Uterus (tissue), 4 donors: ENCODE measurements around the gene EDN2. TPM values are rescaled to one million over a fixed set of nuclear protein-coding genes. Genes with fewer than 3 reads are reported as not detected.

Source experiments
- DNase-seq, 2 donors: peaks; one replicate each; pipeline ENCODE4 v3.0.0-alpha.2; 2019 to 2020
- H3K27ac ChIP-seq, 2 donors: fragments of 200-600 bp; sonication (generic); 1 replicate in 1 of 2; 2 replicates in 1 of 2; pipeline ENCODE4 v1.5.1; 2016 to 2018
- H3K27me3 ChIP-seq, 2 donors: fragments of 200-600 bp; sonication (generic); one replicate each; pipeline ENCODE4 v1.5.1; 2018 to 2019; ENCODE audit warnings: control low read depth in 1 of 2
- H3K36me3 ChIP-seq, 2 donors: fragments of 200-600 bp; sonication (generic); one replicate each; pipeline ENCODE4 v1.5.1; 2019; ENCODE audit warnings: control low read depth in 1 of 2
- H3K4me1 ChIP-seq, 2 donors: fragments of 200-600 bp; sonication (generic); one replicate each; pipeline ENCODE4 v1.5.1; 2018 to 2019; ENCODE audit warnings: control low read depth in 1 of 2
- H3K4me3 ChIP-seq, 2 donors: fragments of 200-600 bp; sonication (generic); 1 replicate in 1 of 2; 2 replicates in 1 of 2; pipeline ENCODE4 v1.5.1; 2018 to 2019; ENCODE audit warnings: mild to moderate bottlenecking in 1 of 2
- H3K9me3 ChIP-seq, 2 donors: fragments of 200-600 bp; sonication (generic); one replicate each; pipeline ENCODE4 v1.5.1; 2019; ENCODE audit warnings: control low read depth in 1 of 2
- POLR2A ChIP-seq, 2 donors: fragments of 450-650 bp; IDR thresholded peaks; one replicate each; pipeline ENCODE4 v1.6.1; 2016; ENCODE audit warnings: antibody characterized with exemption in 2 of 2, mild to moderate bottlenecking in 1 of 2, moderate library complexity in 1 of 2
- intact Hi-C: fragments of 100-400 bp; cut with DNase I; formaldehyde crosslinking; loops from one replicate; pipeline ENCODE4 v1.15.1; 2023; ENCODE audit warnings: low total_unique reads
- total RNA-seq, 4 donors: library from RNA; depleted of rRNA in 3 of 4; stranded (reverse); fragments of >200 nt in 3 of 4; gene quantifications; one replicate each; pipeline versions ENCODE4 v1.1.0 to v1.2.4, GENCODE V29; 2014 to 2023
- TF ChIP-seq, protein P1 (sequence below), 4 experiments: fragments of 200-600 bp in 2 of 4; fragments of 450-650 bp in 2 of 4; sonication (generic) in 2 of 4; IDR thresholded peaks; one replicate each; pipeline ENCODE4 v1.5.1; 2016 to 2019; ENCODE audit warnings: antibody characterized with exemption in 4 of 4, mild to moderate bottlenecking in 2 of 4, moderate library complexity in 1 of 4
- donor health status: DM: yes; HTN: yes; CAD: no.

The EDN2 gene
- 1 to 10 TPM in 2 of 4 donors, not detected in 2; 1.6 to 3.7 TPM for total RNA-seq

- no peaks in the 10 kb centered on the region for H3K27me3 ChIP-seq
- H3K9me3 ChIP-seq: no peaks in the 10 kb centered on the region
- no peaks in the 10 kb centered on the region for H3K36me3 ChIP-seq
- H3K4me3 ChIP-seq: no peak within 1 kb of the TSS
- H3K27ac ChIP-seq: peak within 1 kb of the TSS in 1 of 2 donors; percentile 62
- intact Hi-C loops: no loop called here
- TF ChIP-seq, protein P1, sequence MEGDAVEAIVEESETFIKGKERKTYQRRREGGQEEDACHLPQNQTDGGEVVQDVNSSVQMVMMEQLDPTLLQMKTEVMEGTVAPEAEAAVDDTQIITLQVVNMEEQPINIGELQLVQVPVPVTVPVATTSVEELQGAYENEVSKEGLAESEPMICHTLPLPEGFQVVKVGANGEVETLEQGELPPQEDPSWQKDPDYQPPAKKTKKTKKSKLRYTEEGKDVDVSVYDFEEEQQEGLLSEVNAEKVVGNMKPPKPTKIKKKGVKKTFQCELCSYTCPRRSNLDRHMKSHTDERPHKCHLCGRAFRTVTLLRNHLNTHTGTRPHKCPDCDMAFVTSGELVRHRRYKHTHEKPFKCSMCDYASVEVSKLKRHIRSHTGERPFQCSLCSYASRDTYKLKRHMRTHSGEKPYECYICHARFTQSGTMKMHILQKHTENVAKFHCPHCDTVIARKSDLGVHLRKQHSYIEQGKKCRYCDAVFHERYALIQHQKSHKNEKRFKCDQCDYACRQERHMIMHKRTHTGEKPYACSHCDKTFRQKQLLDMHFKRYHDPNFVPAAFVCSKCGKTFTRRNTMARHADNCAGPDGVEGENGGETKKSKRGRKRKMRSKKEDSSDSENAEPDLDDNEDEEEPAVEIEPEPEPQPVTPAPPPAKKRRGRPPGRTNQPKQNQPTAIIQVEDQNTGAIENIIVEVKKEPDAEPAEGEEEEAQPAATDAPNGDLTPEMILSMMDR (IDR thresholded peaks at IDR 0.05): peak in 1 of 4 experiments; percentile 20
- peak in 1 of 2 donors; percentile 25 for TF ChIP-seq POLR2A (IDR thresholded peaks at IDR 0.05)
- peaks cover 0 to 6% of the 10 kb centered on the region in 2 donors for H3K4me1 ChIP-seq
- DNase-seq: peak in 1 of 2 donors; percentile 49
Observed at GRCh38 chr1:41484402-41485241, at the start of gene EDN2. Gene EDN2 (minus strand): TSS chr1:41484683. CDS start chr1:41484601, 82 bp downstream.

DNA sequence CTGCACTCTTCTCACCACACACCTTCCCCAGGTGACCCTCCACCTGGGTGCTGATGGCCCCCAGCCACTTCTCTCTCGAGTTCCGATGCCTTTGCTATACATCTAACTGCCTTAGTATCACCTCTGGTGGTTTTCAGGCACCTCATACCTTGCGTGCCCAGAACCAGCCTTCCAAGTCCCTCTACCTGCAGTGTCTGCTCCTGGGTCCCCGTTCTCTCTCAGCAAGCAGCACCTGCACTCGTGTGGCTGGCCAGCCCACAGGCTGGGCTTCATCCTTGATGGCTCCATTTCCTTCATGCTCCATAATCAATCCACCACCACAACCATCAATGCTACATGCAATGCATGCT is 49.2 kb upstream of the EDN2 start:
- peak in 1 of 2 donors; percentile 8 for DNase-seq
- peaks cover 0 to 10% of the 10 kb centered on the region in 2 donors for H3K4me1 ChIP-seq
- intact Hi-C loops: no loop called here

GRCh38 chr1:41533016-41533730 is 48.7 kb upstream of the EDN2 start:
- Histone ChIP-seq H3K9me3 (no peaks in the 10 kb centered on the region), H3K36me3 (no peaks in the 10 kb centered on the region), H3K4me1 (peaks cover 0 to 10% of the 10 kb centered on the region in 2 donors), H3K27ac (no peak overlapping the region), H3K27me3 (no peaks in the 10 kb centered on the region), H3K4me3 (no peak overlapping the region)
- intact Hi-C loops: no loop called here
- peak; percentile 2 to 6 for DNase-seq
- no peak for TF ChIP-seq POLR2A (IDR thresholded peaks at IDR 0.05)
- TF ChIP-seq, protein P1 (IDR thresholded peaks at IDR 0.05): no peak

More for the DNA sequence above, 49.2 kb upstream of the EDN2 start:
- Histone ChIP-seq H3K4me3 (no peak overlapping the region), H3K27ac (no peak overlapping the region), H3K9me3 (no peaks in the 10 kb centered on the region), H3K27me3 (no peaks in the 10 kb centered on the region), H3K36me3 (no peaks in the 10 kb centered on the region)
- TF ChIP-seq, protein P1 (IDR thresholded peaks at IDR 0.05): no peak
- no peak for TF ChIP-seq POLR2A (IDR thresholded peaks at IDR 0.05)

DNA sequence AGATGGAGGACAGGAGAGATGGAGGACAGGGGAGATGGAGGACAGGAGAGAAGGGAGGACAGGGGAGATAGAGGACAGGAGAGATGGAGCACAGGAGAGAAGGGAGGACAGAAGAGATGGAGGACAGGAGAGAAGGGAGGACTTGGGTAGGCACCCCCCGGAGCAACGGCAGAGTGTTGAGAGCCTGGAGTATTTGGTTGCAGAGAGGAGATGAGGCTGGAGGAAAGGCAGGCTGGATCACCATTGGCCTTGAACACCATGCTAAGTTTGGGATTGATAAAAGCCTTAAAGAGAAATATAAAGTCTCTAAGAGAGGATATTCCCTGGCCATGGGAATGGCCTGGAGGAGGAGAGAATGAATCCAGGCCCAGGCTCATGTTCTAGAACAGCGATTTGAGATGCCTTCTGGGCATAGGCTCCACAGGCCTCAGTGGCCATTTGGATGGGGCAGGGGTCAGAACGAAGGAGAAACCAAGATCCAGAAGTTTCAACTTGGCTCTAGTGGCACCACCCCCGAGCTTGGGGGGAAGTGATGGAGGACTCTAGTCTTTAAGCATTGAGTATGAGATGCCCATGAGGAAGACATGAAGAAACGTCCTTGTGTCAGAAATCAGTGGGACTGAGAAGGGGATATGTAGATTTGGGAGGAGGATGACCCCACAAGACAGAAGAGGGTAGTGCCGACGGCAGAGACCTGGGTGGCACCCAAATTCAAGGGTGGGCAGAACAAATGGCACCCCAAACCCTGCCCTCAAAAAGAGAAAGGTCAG is 47.9 kb upstream of the EDN2 start:
- Histone ChIP-seq H3K27me3 (no peaks in the 10 kb centered on the region), H3K4me3 (no peak overlapping the region), H3K36me3 (no peaks in the 10 kb centered on the region), H3K27ac (no peak overlapping the region), H3K9me3 (no peaks in the 10 kb centered on the region), H3K4me1 (peaks cover 0 to 7% of the 10 kb centered on the region in 2 donors)
- TF ChIP-seq, protein P1 (IDR thresholded peaks at IDR 0.05): no peak
- TF ChIP-seq POLR2A (IDR thresholded peaks at IDR 0.05): no peak
- intact Hi-C loops: no loop called here
- DNase-seq: peak in 1 of 2 donors; percentile 1
